ENCODE measurements around the gene RRP36.

DNA sequence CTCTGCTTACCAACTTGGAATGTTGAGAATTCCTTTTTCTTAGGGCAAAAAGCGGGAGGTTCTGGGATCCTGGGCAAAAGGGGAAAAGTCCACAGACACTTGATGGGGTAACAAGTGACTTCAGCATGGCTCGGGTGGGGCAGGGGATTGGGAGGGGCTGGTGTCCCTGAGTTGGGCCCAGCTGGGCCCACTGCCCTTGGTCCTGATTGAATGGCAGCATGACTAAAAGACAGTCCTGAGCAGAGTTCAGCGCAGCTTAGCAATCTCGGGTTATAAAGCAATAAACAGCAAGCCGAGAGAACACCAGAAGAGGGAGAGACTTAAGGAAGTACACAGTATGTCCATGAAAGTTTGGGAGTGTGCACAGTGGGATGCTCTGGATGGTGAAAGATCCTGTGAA, 31.5 kb upstream of the RRP36 start:
- TF ChIP-seq, protein P1, sequence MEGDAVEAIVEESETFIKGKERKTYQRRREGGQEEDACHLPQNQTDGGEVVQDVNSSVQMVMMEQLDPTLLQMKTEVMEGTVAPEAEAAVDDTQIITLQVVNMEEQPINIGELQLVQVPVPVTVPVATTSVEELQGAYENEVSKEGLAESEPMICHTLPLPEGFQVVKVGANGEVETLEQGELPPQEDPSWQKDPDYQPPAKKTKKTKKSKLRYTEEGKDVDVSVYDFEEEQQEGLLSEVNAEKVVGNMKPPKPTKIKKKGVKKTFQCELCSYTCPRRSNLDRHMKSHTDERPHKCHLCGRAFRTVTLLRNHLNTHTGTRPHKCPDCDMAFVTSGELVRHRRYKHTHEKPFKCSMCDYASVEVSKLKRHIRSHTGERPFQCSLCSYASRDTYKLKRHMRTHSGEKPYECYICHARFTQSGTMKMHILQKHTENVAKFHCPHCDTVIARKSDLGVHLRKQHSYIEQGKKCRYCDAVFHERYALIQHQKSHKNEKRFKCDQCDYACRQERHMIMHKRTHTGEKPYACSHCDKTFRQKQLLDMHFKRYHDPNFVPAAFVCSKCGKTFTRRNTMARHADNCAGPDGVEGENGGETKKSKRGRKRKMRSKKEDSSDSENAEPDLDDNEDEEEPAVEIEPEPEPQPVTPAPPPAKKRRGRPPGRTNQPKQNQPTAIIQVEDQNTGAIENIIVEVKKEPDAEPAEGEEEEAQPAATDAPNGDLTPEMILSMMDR (IDR thresholded peaks at IDR 0.05; ENCODE audit: poor library complexity, severe bottlenecking): no peak
- TF ChIP-seq, protein P2, sequence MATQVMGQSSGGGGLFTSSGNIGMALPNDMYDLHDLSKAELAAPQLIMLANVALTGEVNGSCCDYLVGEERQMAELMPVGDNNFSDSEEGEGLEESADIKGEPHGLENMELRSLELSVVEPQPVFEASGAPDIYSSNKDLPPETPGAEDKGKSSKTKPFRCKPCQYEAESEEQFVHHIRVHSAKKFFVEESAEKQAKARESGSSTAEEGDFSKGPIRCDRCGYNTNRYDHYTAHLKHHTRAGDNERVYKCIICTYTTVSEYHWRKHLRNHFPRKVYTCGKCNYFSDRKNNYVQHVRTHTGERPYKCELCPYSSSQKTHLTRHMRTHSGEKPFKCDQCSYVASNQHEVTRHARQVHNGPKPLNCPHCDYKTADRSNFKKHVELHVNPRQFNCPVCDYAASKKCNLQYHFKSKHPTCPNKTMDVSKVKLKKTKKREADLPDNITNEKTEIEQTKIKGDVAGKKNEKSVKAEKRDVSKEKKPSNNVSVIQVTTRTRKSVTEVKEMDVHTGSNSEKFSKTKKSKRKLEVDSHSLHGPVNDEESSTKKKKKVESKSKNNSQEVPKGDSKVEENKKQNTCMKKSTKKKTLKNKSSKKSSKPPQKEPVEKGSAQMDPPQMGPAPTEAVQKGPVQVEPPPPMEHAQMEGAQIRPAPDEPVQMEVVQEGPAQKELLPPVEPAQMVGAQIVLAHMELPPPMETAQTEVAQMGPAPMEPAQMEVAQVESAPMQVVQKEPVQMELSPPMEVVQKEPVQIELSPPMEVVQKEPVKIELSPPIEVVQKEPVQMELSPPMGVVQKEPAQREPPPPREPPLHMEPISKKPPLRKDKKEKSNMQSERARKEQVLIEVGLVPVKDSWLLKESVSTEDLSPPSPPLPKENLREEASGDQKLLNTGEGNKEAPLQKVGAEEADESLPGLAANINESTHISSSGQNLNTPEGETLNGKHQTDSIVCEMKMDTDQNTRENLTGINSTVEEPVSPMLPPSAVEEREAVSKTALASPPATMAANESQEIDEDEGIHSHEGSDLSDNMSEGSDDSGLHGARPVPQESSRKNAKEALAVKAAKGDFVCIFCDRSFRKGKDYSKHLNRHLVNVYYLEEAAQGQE (IDR thresholded peaks at IDR 0.05; ENCODE audit: borderline replicate concordance): no peak
- TF ChIP-seq TAF1 (IDR thresholded peaks at IDR 0.05; ENCODE audit: low read depth) (no peak), EP300 (conservative IDR thresholded peaks at IDR 0.05; ENCODE audit: poor library complexity, severe bottlenecking) (no peak), EZH2 (IDR thresholded peaks at IDR 0.05; ENCODE audit: borderline replicate concordance, insufficient read depth, low read length, poor library complexity, severe bottlenecking) (no peak), POLR2AphosphoS5 (IDR thresholded peaks at IDR 0.05) (no peak), MXI1 (conservative IDR thresholded peaks at IDR 0.05; ENCODE audit: poor library complexity, severe bottlenecking) (no peak), SMC3 (conservative IDR thresholded peaks at IDR 0.05; ENCODE audit: poor library complexity) (no peak)

Data from neural cell (in vitro differentiated cells).